Measurements from ENCODE around the gene DNAAF5. TPM values are rescaled to one million over a fixed set of nuclear protein-coding genes. Genes with fewer than 3 reads are reported as not detected.

Gene DNAAF5
- total RNA-seq (10.3 and 14.2 TPM in 2 replicates), polyA plus RNA-seq (13.1 and 19.2 TPM in 2 replicates), polyA minus RNA-seq (ENCODE audit: low replicate concordance) (25.8 and 31.6 TPM in 2 replicates)
- polyA plus RNA-seq (2012): 17.8 and 25.9 TPM in 2 replicates

DNA sequence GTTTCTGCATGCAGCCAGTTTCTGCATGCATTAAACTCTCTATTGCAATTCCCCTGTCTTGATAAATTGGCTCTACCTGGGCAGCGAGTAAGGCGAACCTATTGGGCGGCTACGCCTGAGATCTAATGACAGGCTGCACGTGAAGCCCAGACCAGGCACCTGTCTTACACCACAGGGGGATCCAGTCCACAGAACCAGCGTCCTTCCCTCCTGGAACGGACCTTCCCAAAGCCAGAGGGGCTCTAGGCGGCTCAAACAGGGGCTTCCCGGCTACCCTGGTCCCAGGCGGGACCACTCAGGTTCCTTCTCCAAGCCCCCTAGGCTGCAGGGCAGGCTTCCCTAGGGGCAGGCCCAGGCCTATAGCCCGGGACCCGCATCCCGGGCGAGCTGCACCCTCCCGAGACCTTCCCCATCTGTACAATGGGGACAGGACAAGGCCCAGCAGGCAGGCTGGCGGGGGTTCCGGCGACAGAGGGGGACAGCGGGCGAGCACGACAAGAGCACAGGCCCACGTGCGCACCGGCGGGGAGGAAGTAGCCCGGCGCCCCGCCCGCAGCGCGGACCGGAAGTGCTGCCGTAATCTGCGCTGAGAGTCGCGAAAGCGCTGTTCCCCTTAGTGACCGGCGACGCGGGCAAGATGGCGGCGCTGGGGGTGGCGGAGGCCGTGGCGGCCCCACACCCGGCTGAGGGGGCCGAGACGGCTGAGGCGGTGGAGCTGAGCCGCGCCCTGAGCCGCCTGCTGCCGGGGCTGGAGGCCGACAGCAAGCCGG, at the start of gene DNAAF5:
DNAAF5 (plus strand) TSS at position 616 of the 770 bp plus-strand sequence; CDS start at position 638, 22 bp downstream.
- Histone ChIP-seq H3K9me3 (ENCODE audit: control insufficient read depth, insufficient read depth, low read depth, low read length) (no peaks in the 10 kb centered on the region), H3K9ac (ENCODE audit: insufficient read depth, low read length) (peak within 1 kb of the TSS; percentile 69), H3K27me3 (ENCODE audit: control insufficient read depth, insufficient read depth, low read length) (no peaks in the 10 kb centered on the region), H3K4me2 (ENCODE audit: extremely low read depth, insufficient read depth, low read length) (peak within 1 kb of the TSS; percentile 92), H3K79me2 (ENCODE audit: control insufficient read depth, insufficient read depth, low read length) (peaks cover 10% of the 10 kb centered on the region), H3K4me3 (replicated peaks in 1 of 4; ENCODE audit: control extremely low read depth in 1 of 4, insufficient read depth in 1 of 4, low read depth in 3 of 4, low read length in 4 of 4) (peak within 1 kb of the TSS; percentile 42 to 71 (median 65)), H3K36me3 (ENCODE audit: control insufficient read depth, insufficient read depth, low read length) (peaks cover 4% of the 10 kb centered on the region), H3K27ac (ENCODE audit: insufficient read depth, low read length) (no peak within 1 kb of the TSS), H3K4me1 (ENCODE audit: control insufficient read depth, extremely low read depth, insufficient read depth, low read length) (peaks cover 11% of the 10 kb centered on the region), H4K20me1 (ENCODE audit: control insufficient read depth, extremely low read depth, insufficient read depth, low read length) (no peaks in the 10 kb centered on the region), H2AFZ (ENCODE audit: low read length) (peak within 1 kb of the TSS; percentile 52)
- no peak for TF ChIP-seq EZH2 (IDR thresholded peaks at IDR 0.05; ENCODE audit: low read length, missing control alignments)
- TF ChIP-seq, protein P1, sequence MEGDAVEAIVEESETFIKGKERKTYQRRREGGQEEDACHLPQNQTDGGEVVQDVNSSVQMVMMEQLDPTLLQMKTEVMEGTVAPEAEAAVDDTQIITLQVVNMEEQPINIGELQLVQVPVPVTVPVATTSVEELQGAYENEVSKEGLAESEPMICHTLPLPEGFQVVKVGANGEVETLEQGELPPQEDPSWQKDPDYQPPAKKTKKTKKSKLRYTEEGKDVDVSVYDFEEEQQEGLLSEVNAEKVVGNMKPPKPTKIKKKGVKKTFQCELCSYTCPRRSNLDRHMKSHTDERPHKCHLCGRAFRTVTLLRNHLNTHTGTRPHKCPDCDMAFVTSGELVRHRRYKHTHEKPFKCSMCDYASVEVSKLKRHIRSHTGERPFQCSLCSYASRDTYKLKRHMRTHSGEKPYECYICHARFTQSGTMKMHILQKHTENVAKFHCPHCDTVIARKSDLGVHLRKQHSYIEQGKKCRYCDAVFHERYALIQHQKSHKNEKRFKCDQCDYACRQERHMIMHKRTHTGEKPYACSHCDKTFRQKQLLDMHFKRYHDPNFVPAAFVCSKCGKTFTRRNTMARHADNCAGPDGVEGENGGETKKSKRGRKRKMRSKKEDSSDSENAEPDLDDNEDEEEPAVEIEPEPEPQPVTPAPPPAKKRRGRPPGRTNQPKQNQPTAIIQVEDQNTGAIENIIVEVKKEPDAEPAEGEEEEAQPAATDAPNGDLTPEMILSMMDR (conservative IDR thresholded peaks at IDR 0.05 in 1 of 2, IDR thresholded peaks at IDR 0.05 in 1 of 2; ENCODE audit: low read depth in 1 of 2, low read length in 2 of 2): no peak
- peak; percentile 82 to 83 for DNase-seq (ENCODE audit: low read depth in 2 of 2)

- H2AFZ ChIP-seq (ENCODE audit: low read length): no peak overlapping the region
- TF ChIP-seq, protein P1 (conservative IDR thresholded peaks at IDR 0.05 in 1 of 2, IDR thresholded peaks at IDR 0.05 in 1 of 2; ENCODE audit: low read depth in 1 of 2, low read length in 2 of 2): no peak
- TF ChIP-seq EZH2 (IDR thresholded peaks at IDR 0.05; ENCODE audit: low read length, missing control alignments): no peak
- H4K20me1 ChIP-seq (ENCODE audit: control insufficient read depth, extremely low read depth, insufficient read depth, low read length): no peaks in the 10 kb centered on the region
- no peaks in the 10 kb centered on the region for H3K27me3 ChIP-seq (ENCODE audit: control insufficient read depth, insufficient read depth, low read length)
- H3K79me2 ChIP-seq (ENCODE audit: control insufficient read depth, insufficient read depth, low read length): no peaks in the 10 kb centered on the region
- no peak for DNase-seq (ENCODE audit: low read depth in 2 of 2)
- no peak overlapping the region for H3K4me2 ChIP-seq (ENCODE audit: extremely low read depth, insufficient read depth, low read length)
- H3K9me3 ChIP-seq (ENCODE audit: control insufficient read depth, insufficient read depth, low read depth, low read length): no peaks in the 10 kb centered on the region
- H3K27ac ChIP-seq (ENCODE audit: insufficient read depth, low read length): no peak overlapping the region
- H3K4me1 ChIP-seq (ENCODE audit: control insufficient read depth, extremely low read depth, insufficient read depth, low read length): no peaks in the 10 kb centered on the region
- H3K36me3 ChIP-seq (ENCODE audit: control insufficient read depth, insufficient read depth, low read length): no peaks in the 10 kb centered on the region
- no peak overlapping the region for H3K4me3 ChIP-seq (replicated peaks in 1 of 4; ENCODE audit: control extremely low read depth in 1 of 4, insufficient read depth in 1 of 4, low read depth in 3 of 4, low read length in 4 of 4)
- no peak overlapping the region for H3K9ac ChIP-seq (ENCODE audit: insufficient read depth, low read length)
Measured at GRCh38 chr7:676972-677385, 49.5 kb upstream of the DNAAF5 start.

GRCh38 chr7:680411-681127, 45.9 kb upstream of the DNAAF5 start:
- Histone ChIP-seq H3K36me3 (ENCODE audit: control insufficient read depth, insufficient read depth, low read length) (no peaks in the 10 kb centered on the region), H3K27me3 (ENCODE audit: control insufficient read depth, insufficient read depth, low read length) (no peaks in the 10 kb centered on the region), H3K4me3 (replicated peaks in 1 of 4; ENCODE audit: control extremely low read depth in 1 of 4, insufficient read depth in 1 of 4, low read depth in 3 of 4, low read length in 4 of 4) (no peak overlapping the region), H3K79me2 (ENCODE audit: control insufficient read depth, insufficient read depth, low read length) (no peaks in the 10 kb centered on the region), H3K9me3 (ENCODE audit: control insufficient read depth, insufficient read depth, low read depth, low read length) (no peaks in the 10 kb centered on the region), H3K9ac (ENCODE audit: insufficient read depth, low read length) (peak overlapping the region; percentile 2), H3K27ac (ENCODE audit: insufficient read depth, low read length) (no peak overlapping the region), H2AFZ (ENCODE audit: low read length) (no peak overlapping the region), H4K20me1 (ENCODE audit: control insufficient read depth, extremely low read depth, insufficient read depth, low read length) (no peaks in the 10 kb centered on the region), H3K4me2 (ENCODE audit: extremely low read depth, insufficient read depth, low read length) (no peak overlapping the region), H3K4me1 (ENCODE audit: control insufficient read depth, extremely low read depth, insufficient read depth, low read length) (no peaks in the 10 kb centered on the region)
- no peak for TF ChIP-seq EZH2 (IDR thresholded peaks at IDR 0.05; ENCODE audit: low read length, missing control alignments)
- TF ChIP-seq, protein P1 (conservative IDR thresholded peaks at IDR 0.05 in 1 of 2, IDR thresholded peaks at IDR 0.05 in 1 of 2; ENCODE audit: low read depth in 1 of 2, low read length in 2 of 2): no peak
- no peak for DNase-seq (ENCODE audit: low read depth in 2 of 2)

Measured in fibroblast of lung (primary cell).